ENCODE measurements around the gene STARD3NL.
"Not testable (repeated sequence)": the region's sequence is repeated elsewhere in the genome, so short reads cannot be mapped to it uniquely, and the experiment has no call there.

Gene STARD3NL

GRCh38 chr7:38224392-38224791, 46.3 kb downstream of the STARD3NL start:
- no peak for DNase-seq

GRCh38 chr7:38229386-38229785, 51.3 kb downstream of the STARD3NL start:
- peak; percentile 36 for DNase-seq

GRCh38 chr7:38229884-38230642, 52.0 kb downstream of the STARD3NL start:
- DNase-seq: no peak

GRCh38 chr7:38232502-38233366, 54.7 kb downstream of the STARD3NL start:
- DNase-seq: no peak

DNA sequence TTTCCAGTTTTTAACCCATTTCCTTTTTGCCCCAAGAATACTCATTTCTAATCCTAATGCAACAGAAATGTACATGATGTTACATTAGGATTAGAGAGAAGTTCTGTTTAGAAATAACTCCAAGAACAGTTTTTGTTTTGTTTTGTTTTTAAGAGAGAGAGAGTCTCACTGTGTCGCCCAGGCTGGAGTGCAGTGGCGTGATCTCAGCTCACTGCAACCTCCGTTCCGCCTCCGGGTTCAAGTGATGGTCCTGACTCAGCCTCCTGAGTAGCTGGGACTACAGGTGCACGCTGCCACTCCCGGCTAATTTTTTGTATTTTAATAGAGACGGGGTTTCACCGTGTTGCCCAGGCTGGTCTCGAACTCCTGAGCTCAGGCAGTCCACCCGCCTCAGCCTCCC, 56.7 kb downstream of the STARD3NL start:
- DNase-seq: not testable (repeated sequence)

- no peak for DNase-seq
These were observed 57.6 kb downstream of the STARD3NL start for GRCh38 chr7:38235606-38236005.

- not testable (repeated sequence) for DNase-seq
These were observed 61.1 kb downstream of the STARD3NL start for GRCh38 chr7:38239129-38239528.

- DNase-seq: no peak
These were observed 63.0 kb downstream of the STARD3NL start for GRCh38 chr7:38241071-38241470.

DNA sequence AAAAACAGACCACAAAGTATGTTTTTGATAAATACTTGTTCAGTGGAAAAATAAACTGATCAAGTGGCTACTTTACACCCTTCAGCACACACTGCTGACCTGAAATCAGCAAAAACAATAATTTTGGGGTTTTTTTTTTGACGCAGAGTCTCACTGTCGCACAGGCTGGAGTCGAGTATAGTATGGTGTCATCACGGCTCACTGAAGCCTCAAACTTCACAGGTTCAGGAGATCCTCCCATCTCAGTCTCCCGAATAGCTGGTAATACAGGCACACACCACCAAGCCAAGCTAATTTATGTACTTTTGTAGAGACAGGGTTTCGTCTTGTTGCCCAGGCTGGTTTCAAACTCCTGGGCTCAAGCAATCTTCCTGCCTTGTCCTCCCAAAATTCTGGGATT, 64.8 kb downstream of the STARD3NL start:
- no peak for DNase-seq

GRCh38 chr7:38243345-38243744, 65.3 kb downstream of the STARD3NL start:
- not testable (repeated sequence) for DNase-seq

- no peak for DNase-seq
These were observed 66.5 kb downstream of the STARD3NL start for GRCh38 chr7:38244516-38244915.

GRCh38 chr7:38245409-38245977, 67.4 kb downstream of the STARD3NL start:
- no peak for DNase-seq

DNA sequence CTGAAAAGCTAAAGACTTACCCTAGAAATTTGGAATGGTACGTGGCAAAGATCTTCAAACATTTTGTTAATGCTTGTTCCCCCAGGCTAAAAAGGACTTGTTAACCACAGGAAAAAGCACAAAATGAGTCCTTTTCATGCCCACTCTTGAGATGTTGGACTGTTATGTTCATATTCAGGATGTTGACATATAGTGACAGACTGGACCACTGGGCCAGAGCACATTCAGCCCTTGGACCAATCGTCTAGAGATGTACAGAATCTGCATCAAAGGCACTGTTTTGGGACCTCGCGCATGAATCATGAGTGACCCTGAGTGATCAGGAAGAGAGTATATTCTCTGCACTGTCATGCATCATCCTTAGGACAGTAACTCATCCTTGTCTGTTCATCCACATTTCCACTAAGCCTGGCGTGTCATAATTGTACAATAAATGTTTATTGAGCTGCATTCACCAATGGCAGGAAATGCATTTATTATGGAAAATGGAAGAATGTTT, 70.1 kb downstream of the STARD3NL start:
- DNase-seq: no peak

GRCh38 chr7:38249849-38250248, 71.8 kb downstream of the STARD3NL start:
- not testable (repeated sequence) for DNase-seq

DNA sequence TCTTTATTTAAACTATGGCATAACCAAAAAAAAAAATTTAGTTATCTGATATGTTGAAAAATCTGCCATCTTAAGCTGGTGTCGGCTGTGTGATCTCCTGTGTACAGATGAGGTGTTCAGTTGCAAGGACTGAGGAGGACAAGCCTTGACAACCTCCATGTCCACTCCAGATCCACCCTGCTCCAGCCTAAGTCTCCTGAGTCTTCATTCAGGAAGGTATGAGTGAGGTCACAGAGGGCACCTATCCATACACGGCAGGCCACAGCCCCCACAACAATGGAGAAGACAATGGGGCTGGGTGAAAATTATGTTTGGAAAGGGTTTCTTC, 79.3 kb downstream of the STARD3NL start:
- DNase-seq: no peak

GRCh38 chr7:38259157-38259556, 81.1 kb downstream of the STARD3NL start:
- not testable (repeated sequence) for DNase-seq

DNA sequence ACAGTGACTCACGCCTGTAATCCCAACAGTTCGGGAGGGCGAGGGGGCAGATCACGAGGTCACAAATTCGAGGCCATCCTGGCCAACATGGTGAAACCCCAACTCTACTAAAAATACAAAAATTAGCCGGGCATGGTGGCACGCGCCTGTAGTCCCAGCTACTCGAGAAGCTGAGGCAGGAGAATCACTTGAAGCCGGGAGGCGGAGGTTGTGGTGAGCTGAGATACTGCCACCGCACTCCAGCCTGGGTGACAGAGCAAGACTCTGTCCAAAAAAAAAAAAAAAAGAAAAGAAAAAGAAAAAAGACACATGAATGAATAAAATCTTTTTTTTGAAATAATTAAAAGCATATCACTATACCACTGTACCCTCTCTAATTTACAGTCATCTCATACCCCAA, 83.6 kb downstream of the STARD3NL start:
- not testable (repeated sequence) for DNase-seq

DNA sequence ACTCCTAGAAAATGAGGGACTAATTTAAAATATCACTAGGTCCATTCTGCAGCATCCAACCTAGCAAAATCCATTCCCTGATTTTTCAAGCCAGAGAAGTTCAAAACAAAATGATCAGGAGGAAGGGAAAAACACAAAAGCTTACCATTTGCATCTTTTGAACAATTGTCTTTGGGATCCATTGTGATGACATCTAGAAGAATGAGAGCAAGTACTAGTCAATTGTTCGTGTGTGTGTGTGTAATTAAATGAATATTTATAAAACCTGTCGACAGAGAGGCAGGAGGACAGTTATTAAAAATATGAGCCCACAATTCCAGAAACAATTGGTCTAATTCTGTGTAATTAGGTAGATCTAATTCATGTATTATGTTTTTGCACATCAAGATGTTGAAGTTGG, 84.0 kb downstream of the STARD3NL start:
- DNase-seq: not testable (repeated sequence)

DNA sequence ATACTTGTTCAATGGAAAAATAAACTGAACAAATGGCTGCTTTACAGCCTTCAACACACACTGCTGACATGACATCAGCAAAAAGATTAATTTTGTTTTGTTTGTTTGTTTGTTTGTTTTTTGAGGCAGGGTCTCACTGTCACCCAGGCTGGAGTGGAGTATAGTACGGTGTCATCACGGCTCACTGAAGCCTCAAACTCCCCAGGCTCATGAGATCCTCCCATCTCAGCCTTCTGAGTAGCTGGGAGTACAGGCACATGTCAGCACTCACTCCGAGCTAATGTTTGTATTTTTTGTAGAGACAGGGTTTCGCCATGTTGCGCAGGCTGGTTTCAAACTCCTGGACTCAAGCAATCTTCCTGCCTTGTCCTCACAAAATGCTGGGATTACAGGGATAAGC, 84.5 kb downstream of the STARD3NL start:
- no peak for DNase-seq

DNA sequence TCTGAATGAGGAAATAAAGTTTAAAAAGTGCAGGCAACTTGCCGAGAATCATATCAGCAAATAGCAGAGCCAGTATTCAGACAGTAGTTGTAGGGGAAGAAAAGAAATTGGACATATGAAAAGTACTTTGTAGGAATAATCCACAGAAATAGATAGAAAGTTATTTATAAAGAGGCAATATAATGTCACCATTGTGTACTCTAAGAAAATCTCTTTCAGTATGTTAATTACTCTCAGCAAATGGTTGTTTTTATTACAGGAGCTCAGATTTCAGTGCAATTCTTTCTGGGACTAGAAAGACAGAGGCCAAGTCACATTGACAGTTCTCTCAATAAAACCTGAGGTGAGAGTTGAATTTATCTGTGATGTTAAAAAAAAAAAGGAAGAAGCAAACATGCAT, 85.2 kb downstream of the STARD3NL start:
- DNase-seq: not testable (repeated sequence)

- DNase-seq: not testable (repeated sequence)
These were observed 86.6 kb downstream of the STARD3NL start for GRCh38 chr7:38264602-38265001.

- DNase-seq: not testable (repeated sequence)
These were observed 87.9 kb downstream of the STARD3NL start for GRCh38 chr7:38265958-38266357.

DNA sequence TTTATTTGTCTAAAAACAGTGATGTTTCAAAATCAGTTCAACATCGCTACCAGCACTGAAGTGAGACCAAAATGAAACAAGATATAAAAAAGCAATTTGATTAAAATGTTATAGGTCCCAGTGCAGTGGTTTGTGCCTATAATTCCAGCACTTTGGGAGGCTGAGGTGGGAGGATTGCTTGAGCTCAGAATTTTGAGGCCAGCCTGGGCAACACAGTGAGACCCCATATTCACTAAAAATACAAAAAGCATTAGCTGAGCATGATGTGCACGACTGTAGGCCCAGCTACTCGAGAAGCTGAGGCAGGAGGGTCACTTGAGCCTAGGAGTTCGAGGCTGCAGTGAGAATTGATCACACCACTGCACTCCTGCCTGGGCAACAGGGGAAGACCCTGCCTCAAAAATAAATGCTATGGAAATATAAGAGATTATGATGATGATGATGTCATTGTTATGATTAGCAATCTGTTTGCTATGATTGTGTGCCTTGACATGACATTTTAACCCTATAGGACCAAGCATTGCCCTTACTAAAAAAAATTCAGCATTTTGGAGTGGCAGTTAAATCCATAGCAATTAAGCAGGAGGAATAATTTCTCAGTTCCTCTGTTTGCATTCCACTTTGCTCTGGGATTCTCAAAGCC, 91.8 kb downstream of the STARD3NL start:
- DNase-seq: not testable (repeated sequence)

Measured in EL (cell line).